Mucosa of descending colon (tissue), 3 donors: Measurements from ENCODE around the gene ACSL5. TPM values are rescaled to one million over a fixed set of nuclear protein-coding genes. Genes with fewer than 3 reads are reported as not detected.

ENCODE experiments used
- ATAC-seq: fragments of 200-7000 bp; cut with Tn5 transposase; one replicate; pipeline ENCODE4 v1.9.1; 2020; ENCODE audit warnings: mild to moderate bottlenecking, moderate library complexity
- DNase-seq, 3 donors: peaks; one replicate each; pipeline ENCODE4 v3.0.0-alpha.2; 2020
- H3K36me3 ChIP-seq: fragments of 200-600 bp; one replicate; pipeline ENCODE4 v1.8.0; 2021; ENCODE audit warnings: low read depth, mild to moderate bottlenecking
- H3K4me1 ChIP-seq: fragments of 200-600 bp; one replicate; pipeline ENCODE4 v1.8.0; 2021; ENCODE audit warnings: low read depth, mild to moderate bottlenecking
- H3K4me3 ChIP-seq: fragments of 200-600 bp; one replicate; pipeline ENCODE4 v1.8.0; 2021; ENCODE audit warnings: mild to moderate bottlenecking
- H3K9me3 ChIP-seq: fragments of 200-600 bp; one replicate; pipeline ENCODE4 v1.8.0; 2021; ENCODE audit warnings: mild to moderate bottlenecking
- intact Hi-C, 2 donors: fragments of 100-400 bp; cut with DNase I in 1 of 2; cut with micrococcal nuclease in 1 of 2; formaldehyde crosslinking; loops; one replicate each; pipeline versions ENCODE4 v1.11.0 to v1.11.1; 2022; cut with DNase I, micrococcal nuclease
- total RNA-seq, 3 donors: library from RNA; stranded (reverse); fragmentation: NEBNext Ultra II Directional in 2 of 3; extraction: Animal tissue kit (Norgen Biotek cat#: 25700) in 2 of 3; gene quantifications; one replicate each; pipeline versions ENCODE4 v1.2.1 to v1.2.4, GENCODE V29; 2021 to 2023
- TF ChIP-seq, protein P1 (sequence below): fragments of 200-600 bp; IDR thresholded peaks from one replicate; pipeline ENCODE4 v1.8.0; 2022; ENCODE audit warnings: antibody characterized with exemption, mild to moderate bottlenecking
- donor health status: DM: no; HTN: no; CAD: no; lungs with moderate emphysema.
- donor health status: DM: no; HTN: no; CAD: no.
- donor health status: DM: no; HTN: yes; CAD: no.

The ACSL5 gene
- total RNA-seq, 3 donors from 2014 or later = 125 to 312 (median 258) TPM

DNA sequence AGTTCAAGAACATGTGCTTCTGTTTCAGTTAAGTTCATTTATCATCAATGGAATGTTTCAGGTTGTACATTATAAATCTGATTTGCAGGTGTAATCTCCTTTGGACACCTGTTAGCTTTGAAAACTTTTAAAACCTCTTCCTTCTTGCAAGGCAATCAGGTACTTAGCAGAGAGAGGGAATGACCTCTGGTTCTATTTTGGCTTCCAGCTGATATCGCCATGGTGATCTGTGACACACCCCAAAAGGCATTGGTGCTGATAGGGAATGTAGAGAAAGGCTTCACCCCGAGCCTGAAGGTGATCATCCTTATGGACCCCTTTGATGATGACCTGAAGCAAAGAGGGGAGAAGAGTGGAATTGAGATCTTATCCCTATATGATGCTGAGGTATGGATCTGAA, 35.4 kb downstream of the ACSL5 start:
- TF ChIP-seq, protein P1, sequence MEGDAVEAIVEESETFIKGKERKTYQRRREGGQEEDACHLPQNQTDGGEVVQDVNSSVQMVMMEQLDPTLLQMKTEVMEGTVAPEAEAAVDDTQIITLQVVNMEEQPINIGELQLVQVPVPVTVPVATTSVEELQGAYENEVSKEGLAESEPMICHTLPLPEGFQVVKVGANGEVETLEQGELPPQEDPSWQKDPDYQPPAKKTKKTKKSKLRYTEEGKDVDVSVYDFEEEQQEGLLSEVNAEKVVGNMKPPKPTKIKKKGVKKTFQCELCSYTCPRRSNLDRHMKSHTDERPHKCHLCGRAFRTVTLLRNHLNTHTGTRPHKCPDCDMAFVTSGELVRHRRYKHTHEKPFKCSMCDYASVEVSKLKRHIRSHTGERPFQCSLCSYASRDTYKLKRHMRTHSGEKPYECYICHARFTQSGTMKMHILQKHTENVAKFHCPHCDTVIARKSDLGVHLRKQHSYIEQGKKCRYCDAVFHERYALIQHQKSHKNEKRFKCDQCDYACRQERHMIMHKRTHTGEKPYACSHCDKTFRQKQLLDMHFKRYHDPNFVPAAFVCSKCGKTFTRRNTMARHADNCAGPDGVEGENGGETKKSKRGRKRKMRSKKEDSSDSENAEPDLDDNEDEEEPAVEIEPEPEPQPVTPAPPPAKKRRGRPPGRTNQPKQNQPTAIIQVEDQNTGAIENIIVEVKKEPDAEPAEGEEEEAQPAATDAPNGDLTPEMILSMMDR = no peak
- Histone ChIP-seq H3K36me3 (peaks cover 6% of the 10 kb centered on the region), H3K4me3 (no peak overlapping the region), H3K4me1 (peaks cover 30% of the 10 kb centered on the region), H3K9me3 (no peaks in the 10 kb centered on the region)
- DNase-seq = no peak
- intact Hi-C loops = no loop called here
- peak; percentile 68 for ATAC-seq

DNA sequence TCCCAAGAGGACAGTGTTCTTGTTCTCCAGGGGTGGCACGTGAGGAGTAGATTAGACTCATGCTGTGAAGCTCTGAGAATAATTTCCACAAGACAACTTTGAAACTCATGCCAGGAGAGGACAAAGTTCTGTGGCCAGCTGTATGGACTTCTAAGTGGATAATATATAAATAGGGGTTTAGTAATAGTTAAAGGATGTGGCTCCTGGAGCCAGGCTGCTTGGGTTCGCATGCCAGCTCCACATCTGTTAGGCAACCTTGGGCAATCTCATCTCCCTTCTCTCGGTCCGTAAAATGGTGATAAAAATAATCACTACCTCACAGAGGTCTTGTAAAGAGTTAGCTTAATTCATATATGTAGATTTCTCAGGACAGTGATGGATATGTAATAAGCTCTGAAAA, 35.8 kb downstream of the ACSL5 start:
- intact Hi-C loops = no loop called here
- Histone ChIP-seq H3K4me1 (peaks cover 27% of the 10 kb centered on the region), H3K4me3 (no peak overlapping the region), H3K36me3 (peaks cover 6% of the 10 kb centered on the region), H3K9me3 (no peaks in the 10 kb centered on the region)
- DNase-seq (no peak), ATAC-seq (no peak)
- TF ChIP-seq, protein P1 = no peak

DNA sequence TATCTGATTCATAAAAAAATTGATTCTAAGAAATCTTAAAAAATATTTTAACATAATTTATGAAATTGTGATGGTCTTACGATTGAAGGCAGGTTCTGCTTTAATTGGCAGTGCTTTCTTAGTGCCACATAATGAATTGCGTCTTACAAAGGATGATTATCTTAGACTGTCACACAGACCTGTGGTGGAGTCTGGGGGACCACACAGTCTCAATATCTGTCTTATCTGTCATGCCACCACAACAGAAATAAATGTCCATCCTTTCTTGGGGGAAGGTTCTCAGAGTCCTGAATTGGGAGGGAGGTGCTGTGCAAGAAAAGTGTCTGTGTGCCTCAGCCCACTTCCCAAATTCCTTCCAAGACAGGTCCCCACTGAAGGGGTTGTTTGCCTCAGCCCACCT, 38.8 kb downstream of the ACSL5 start:
- DNase-seq (no peak), ATAC-seq (no peak)
- Histone ChIP-seq H3K4me3 (no peak overlapping the region), H3K9me3 (no peaks in the 10 kb centered on the region), H3K36me3 (peaks cover 6% of the 10 kb centered on the region), H3K4me1 (peaks cover 11% of the 10 kb centered on the region)
- intact Hi-C loops = no loop called here
- TF ChIP-seq, protein P1 = no peak

DNA sequence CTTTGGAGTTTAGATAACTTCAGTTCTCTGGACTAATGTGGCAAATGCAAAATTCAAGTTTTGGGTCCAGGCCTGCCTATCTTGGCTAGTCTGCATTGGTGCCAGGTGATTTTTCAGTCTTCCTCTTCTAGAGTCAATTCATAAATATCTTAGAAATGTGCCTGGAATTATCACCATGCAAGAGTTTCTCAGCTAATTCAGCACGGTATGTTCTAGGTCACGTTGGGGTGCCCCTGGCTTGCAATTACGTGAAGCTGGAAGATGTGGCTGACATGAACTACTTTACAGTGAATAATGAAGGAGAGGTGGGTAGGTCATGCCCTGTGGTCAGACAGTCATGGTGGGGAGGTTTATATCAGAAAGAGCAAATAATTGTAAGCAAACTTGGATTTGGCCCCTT, 47.8 kb downstream of the ACSL5 start:
- intact Hi-C loops = no loop called here
- no peak for ATAC-seq
- DNase-seq = no peak
- Histone ChIP-seq H3K9me3 (no peaks in the 10 kb centered on the region), H3K4me3 (no peak overlapping the region), H3K36me3 (peaks cover 7% of the 10 kb centered on the region), H3K4me1 (no peaks in the 10 kb centered on the region)
- TF ChIP-seq, protein P1 = no peak

DNA sequence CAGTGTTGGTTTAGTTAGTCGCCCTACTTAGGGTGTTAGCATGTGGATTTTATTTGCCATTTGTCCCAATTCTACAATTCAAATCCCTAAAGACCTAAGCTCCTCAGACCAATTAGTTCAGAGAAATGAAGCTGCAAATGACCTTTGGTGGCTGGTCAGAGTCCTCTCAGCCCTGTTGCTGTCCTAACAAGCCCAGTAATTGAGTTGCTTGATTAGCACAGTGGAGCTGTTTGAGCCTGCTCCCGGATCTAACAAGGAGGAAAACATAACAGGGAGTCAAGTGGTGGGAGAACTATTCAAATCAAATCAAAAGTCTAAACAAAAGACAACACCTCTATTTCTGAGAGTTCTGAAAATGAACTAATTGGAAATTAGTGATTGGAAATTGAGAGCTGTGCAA, 50.7 kb downstream of the ACSL5 start:
- no peak for DNase-seq
- H3K36me3 ChIP-seq = peaks cover 7% of the 10 kb centered on the region

More for the DNA sequence above, 50.7 kb downstream of the ACSL5 start:
- H3K9me3 ChIP-seq = no peaks in the 10 kb centered on the region
- H3K4me3 ChIP-seq = no peak overlapping the region
- H3K4me1 ChIP-seq = no peaks in the 10 kb centered on the region
- no peak for ATAC-seq
- TF ChIP-seq, protein P1 = no peak
- intact Hi-C loops = no loop called here
